A549 (cell line): ENCODE results near the gene MUC6. TPM values are rescaled to one million over a fixed set of nuclear protein-coding genes. Genes with fewer than 3 reads are reported as not detected.
A peak's percentile ranks its signal among the peaks of the same experiment; 100 is the strongest.

Source experiments
- ATAC-seq, 2 experiments: fragments of 200-7000 bp in 1 of 2; fragments of >200 bp in 1 of 2; cut with Nextera tagmentation in 1 of 2; cut with Tn5 transposase in 1 of 2; 3 replicates each; pipeline versions ENCODE4 v1.8.0 to v1.9.1; 2018 to 2020; ENCODE audit warnings: mild to moderate bottlenecking in 1 of 2, moderate library complexity in 1 of 2
- CTCF ChIA-PET: fragments of 300-600 bp; sonication (Branson Sonifier 250); formaldehyde crosslinking; extraction: SDS; loops from one replicate; lab custom pipeline; 2021; ENCODE audit warnings: antibody characterized with exemption, inconsistent platforms; lab: Yijun Ruan, JAX
- POLR2A ChIA-PET: fragments of 350-600 bp; formaldehyde crosslinking; extraction: SDS; loops from one replicate; lab custom pipeline; 2021; ENCODE audit warnings: antibody characterized with exemption, inconsistent platforms; lab: Yijun Ruan, JAX
- DNase-seq, 2 experiments: peaks; one replicate each; pipeline versions ENCODE4 v3.0.0 to v3.0.0-alpha.2; 2011 to 2016; ENCODE audit warnings: low read depth in 1 of 2, low spot score in 1 of 2
- FAIRE-seq: peaks from 2 replicates; lab custom pipeline; 2011; peaks lifted over from hg19 to GRCh38; lab: Jason Lieb, UNC
- H3K27ac ChIP-seq, 2 experiments: fragments of >200 bp; sonication (Bioruptor Twin); formaldehyde crosslinking; 3 replicates each; pipeline ENCODE4 v1.5.1; 2016 to 2017
- H3K4me1 ChIP-seq: fragments of >200 bp; sonication (Bioruptor Twin); formaldehyde crosslinking; 3 replicates; pipeline ENCODE4 v1.6.1; 2016
- H3K4me2 ChIP-seq: fragments of >200 bp; sonication (Bioruptor Twin); formaldehyde crosslinking; 3 replicates; pipeline ENCODE4 v1.6.1; 2016
- H3K4me3 ChIP-seq: fragments of >200 bp; sonication (Bioruptor Twin); formaldehyde crosslinking; 3 replicates; pipeline ENCODE4 v1.5.1; 2016
- H3K9me3 ChIP-seq: fragments of >200 bp; sonication (Bioruptor Twin); formaldehyde crosslinking; 3 replicates; pipeline ENCODE4 v1.6.1; 2016
- CBX8 ChIP-seq: fragments of 200-600 bp; sonication (generic); IDR thresholded peaks from 2 replicates; pipeline ENCODE4 v1.6.1; 2016
- CHD2 ChIP-seq: fragments of 150-350 bp; IDR thresholded peaks from 2 replicates; pipeline ENCODE4 v1.6.1; 2014; ENCODE audit warnings: low read length; ENCODE audit not compliant: partially characterized antibody
- CHD4 ChIP-seq: fragments of 200-600 bp; sonication (generic); IDR thresholded peaks from 2 replicates; pipeline ENCODE4 v1.6.1; 2016; ENCODE audit warnings: antibody characterized with exemption, mild to moderate bottlenecking, borderline replicate concordance
- ELK1 ChIP-seq: fragments of 150-350 bp; IDR thresholded peaks from 2 replicates; pipeline ENCODE4 v1.6.1; 2014; ENCODE audit warnings: low read depth, mild to moderate bottlenecking, low read length
- EP300 ChIP-seq, 2 experiments: fragments of >200 bp; sonication (Bioruptor Twin); formaldehyde crosslinking; IDR thresholded peaks; 2 replicates in 1 of 2; 3 replicates in 1 of 2; pipeline ENCODE4 v1.6.1; 2016 to 2017
- FOSB ChIP-seq: fragments of 250-450 bp; sonication (Bioruptor Pico); IDR thresholded peaks from 2 replicates; pipeline ENCODE4 v1.5.0; 2020; ENCODE audit warnings: mild to moderate bottlenecking, moderate library complexity
- HDAC2 ChIP-seq: fragments of 200-600 bp; sonication (generic); IDR thresholded peaks from 2 replicates; pipeline ENCODE4 v1.6.1; 2016
- HOXB13 ChIP-seq: fragments of 250-450 bp; sonication (Bioruptor Pico); IDR thresholded peaks from 2 replicates; pipeline ENCODE4 v1.5.0; 2020; ENCODE audit warnings: low read depth, mild to moderate bottlenecking, moderate library complexity
- KDM5A ChIP-seq: fragments of 200-600 bp; sonication (generic); IDR thresholded peaks from 2 replicates; pipeline ENCODE4 v1.6.1; 2016; ENCODE audit warnings: antibody characterized with exemption, mild to moderate bottlenecking
- MAFK ChIP-seq: fragments of 450-650 bp; IDR thresholded peaks from 2 replicates; pipeline ENCODE4 v1.6.1; 2014; ENCODE audit not compliant: partially characterized antibody
- MAZ ChIP-seq: fragments of 150-350 bp; IDR thresholded peaks from 2 replicates; pipeline ENCODE4 v1.6.1; 2014; ENCODE audit warnings: antibody characterized with exemption, low read depth, low read length, borderline replicate concordance
- MYC ChIP-seq: IDR thresholded peaks from 2 replicates; pipeline ENCODE4 v1.6.1; 2012; ENCODE audit warnings: mild to moderate bottlenecking, inconsistent platforms, low read length, improper control_type of control experiment, borderline replicate concordance
- NR3C1 ChIP-seq: fragments of >200 bp; sonication (Bioruptor Twin); formaldehyde crosslinking; IDR thresholded peaks from 3 replicates; pipeline ENCODE4 v1.6.1; 2017
- PBX3 ChIP-seq: IDR thresholded peaks from 2 replicates; pipeline ENCODE4 v1.6.1; 2012
- PHF8 ChIP-seq: fragments of 200-600 bp; sonication (generic); IDR thresholded peaks from 2 replicates; pipeline ENCODE4 v1.6.1; 2016; ENCODE audit warnings: low read depth, mild to moderate bottlenecking, antibody characterized with exemption, moderate library complexity, borderline replicate concordance
- POLR2A ChIP-seq: IDR thresholded peaks from 2 replicates; pipeline ENCODE4 v1.6.1; 2012; ENCODE audit warnings: mild to moderate bottlenecking, low read length
- REST ChIP-seq: fragments of 200-600 bp; sonication (generic); IDR thresholded peaks from 2 replicates; pipeline ENCODE4 v1.6.1; 2016; ENCODE audit warnings: antibody characterized with exemption, mild to moderate bottlenecking, moderate library complexity
- RFX5 ChIP-seq: fragments of 450-650 bp; IDR thresholded peaks from 2 replicates; pipeline ENCODE4 v1.7.1; 2014; ENCODE audit warnings: antibody characterized with exemption, mild to moderate bottlenecking, moderate library complexity
- TFCP2L1 ChIP-seq: fragments of 250-450 bp; sonication (Bioruptor Pico); IDR thresholded peaks from 2 replicates; pipeline ENCODE4 v1.5.0; 2021; ENCODE audit warnings: mild to moderate bottlenecking
- USF2 ChIP-seq: fragments of 450-650 bp; IDR thresholded peaks from 2 replicates; pipeline ENCODE4 v1.6.1; 2014; ENCODE audit warnings: antibody characterized with exemption
- WGBS: methylation state at CpG from one replicate; pipeline ENCODE4 v1.1.6; 2017; ENCODE audit errors: missing lambda C conversion rate; 5-methylcytosine and 5-hydroxymethylcytosine counted together
- polyA plus RNA-seq, 4 experiments: library from polyadenylated mRNA; depleted of rRNA in 3 of 4; stranded (reverse); fragments of >200 nt; fragmentation: RNase III in 1 of 4; extraction: RNeasy Plus Mini Kit Qiagen cat#74134 plus additional on column Dnase treatment in 1 of 4; gene quantifications; 2 replicates in 3 of 4; 3 replicates in 1 of 4; pipeline ENCODE4 v1.2.3, GENCODE V29; 2011 to 2017
- TF ChIP-seq, protein P1 (sequence below): IDR thresholded peaks from 2 replicates; pipeline ENCODE4 v1.6.1; 2012
- TF ChIP-seq, protein P2 (sequence below): fragments of 250-450 bp; sonication (Bioruptor Pico); IDR thresholded peaks from 2 replicates; pipeline ENCODE4 v1.5.0; 2020; ENCODE audit warnings: low read depth, mild to moderate bottlenecking, moderate library complexity

MUC6 gene
- polyA plus RNA-seq, 2 of the 4 experiments (the other 2 are of a cell fraction): not detected

DNA sequence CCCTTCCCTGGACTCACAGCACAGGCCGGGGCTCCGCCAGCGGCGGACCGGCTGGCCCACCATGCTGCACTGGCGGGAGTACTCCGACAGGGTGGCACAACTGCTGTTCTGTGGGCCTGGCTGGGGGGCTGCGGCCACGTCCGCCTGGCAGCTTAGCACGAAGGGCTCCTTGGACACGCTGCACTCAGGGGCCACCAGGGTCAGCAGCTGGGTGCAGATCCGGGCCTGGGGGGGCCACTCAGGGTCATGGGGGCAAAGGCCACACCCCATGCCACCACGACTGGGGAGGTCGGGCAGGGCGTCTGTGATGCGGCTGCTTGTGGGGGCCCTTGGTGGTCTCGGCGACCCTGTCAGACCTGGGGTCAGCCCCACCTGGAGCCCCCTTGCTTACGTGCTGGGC lies 6.0 kb downstream of the MUC6 start:
- ChIA-PET POLR2A (no interaction called here), CTCF (interaction anchor here (0.5 to 1.7 kb wide), 3 partner anchors 16 to 102 kb away, joined by 3 to 9 read pairs (median 4); no protein-coding TSS in a partner anchor)

DNA sequence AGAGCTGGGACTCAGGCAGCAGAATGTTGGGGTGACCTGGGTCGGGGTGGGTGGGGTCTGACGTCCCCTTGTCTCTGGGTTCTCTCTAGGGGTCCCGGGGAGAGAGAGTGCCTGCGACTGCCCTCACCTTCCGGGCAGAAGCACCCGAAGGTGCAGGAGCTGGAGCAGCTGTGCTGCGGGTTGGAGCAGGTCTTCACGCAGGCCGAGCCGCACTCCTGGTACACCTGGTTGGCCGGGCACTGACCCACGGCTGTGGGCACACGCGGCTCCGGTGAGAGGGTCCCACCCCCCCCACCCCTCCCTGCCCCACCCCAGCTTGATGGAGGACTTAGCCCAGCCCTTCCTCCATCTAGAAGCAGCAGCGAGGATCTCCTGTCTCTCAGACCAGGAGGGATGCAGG lies 6.4 kb downstream of the MUC6 start:
- ATAC-seq: peak in 1 of 2 experiments; percentile 4; a peak in 3 of 6 replicates
- DNase-seq: no peak
- ChIA-PET CTCF (interaction anchor here (1.6 to 1.9 kb wide), 3 partner anchors 12 to 101 kb away, joined by 4 to 9 read pairs (median 4); no protein-coding TSS in a partner anchor), POLR2A (no interaction called here)
- H3K27ac ChIP-seq: no peak overlapping the region
- H3K4me2 ChIP-seq: no peak overlapping the region
- H3K4me1 ChIP-seq: no peaks in the 10 kb centered on the region
- no peak for FAIRE-seq
- TF ChIP-seq TFCP2L1 (CRISPR knock-in tag) (no peak), POLR2A (no peak), HOXB13 (CRISPR knock-in tag) (no peak), USF2 (no peak), MAZ (no peak)
- TF ChIP-seq, all 56 proteins: peak for 0
- Histone ChIP-seq H3K9me3 (no peaks in the 10 kb centered on the region), H3K4me3 (no peak overlapping the region)
- 53% methylated on average over 14 of the region's 16 CpGs for WGBS

More for the DNA sequence above, 6.0 kb downstream of the MUC6 start:
- H3K4me3 ChIP-seq: no peak overlapping the region
- H3K9me3 ChIP-seq: no peaks in the 10 kb centered on the region
- no peaks in the 10 kb centered on the region for H3K4me1 ChIP-seq
- TF ChIP-seq NR3C1 (no peak), MAZ (no peak), HDAC2 (no peak), EP300 (IDR thresholded peaks at IDR 0.05) (no peak), CHD4 (no peak), REST (no peak)
- TF ChIP-seq, protein P1, sequence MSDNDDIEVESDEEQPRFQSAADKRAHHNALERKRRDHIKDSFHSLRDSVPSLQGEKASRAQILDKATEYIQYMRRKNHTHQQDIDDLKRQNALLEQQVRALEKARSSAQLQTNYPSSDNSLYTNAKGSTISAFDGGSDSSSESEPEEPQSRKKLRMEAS: no peak
- FAIRE-seq (no peak), ATAC-seq (no peak), DNase-seq (no peak)
- H3K4me2 ChIP-seq: no peak overlapping the region
- no peak overlapping the region for H3K27ac ChIP-seq
- WGBS: 67% methylated on average over 8 of the region's 20 CpGs

- POLR2A ChIA-PET: no interaction called here
- 61% methylated on average over 13 of the region's 16 CpGs for WGBS
- CTCF ChIA-PET: interaction anchor here (1.6 to 1.9 kb wide), 3 partner anchors 12 to 101 kb away, joined by 4 to 9 read pairs (median 4); no protein-coding TSS in a partner anchor
- DNase-seq: peak in 1 of 2 experiments; percentile 36
- H3K9me3 ChIP-seq: no peaks in the 10 kb centered on the region
- FAIRE-seq: no peak
- no peak overlapping the region for H3K4me3 ChIP-seq
- peak; percentile 27 to 51; a peak in 4 of 6 replicates for ATAC-seq
- H3K27ac ChIP-seq: no peak overlapping the region
- no peak overlapping the region for H3K4me2 ChIP-seq
- H3K4me1 ChIP-seq: no peaks in the 10 kb centered on the region
- TF ChIP-seq PHF8: no peak
- TF ChIP-seq, protein P2, sequence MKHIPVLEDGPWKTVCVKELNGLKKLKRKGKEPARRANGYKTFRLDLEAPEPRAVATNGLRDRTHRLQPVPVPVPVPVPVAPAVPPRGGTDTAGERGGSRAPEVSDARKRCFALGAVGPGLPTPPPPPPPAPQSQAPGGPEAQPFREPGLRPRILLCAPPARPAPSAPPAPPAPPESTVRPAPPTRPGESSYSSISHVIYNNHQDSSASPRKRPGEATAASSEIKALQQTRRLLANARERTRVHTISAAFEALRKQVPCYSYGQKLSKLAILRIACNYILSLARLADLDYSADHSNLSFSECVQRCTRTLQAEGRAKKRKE (CRISPR knock-in tag): no peak
- no peak for TF ChIP-seq KDM5A
- no peak for TF ChIP-seq EP300 (IDR thresholded peaks at IDR 0.05)
- no peak for TF ChIP-seq RFX5
- no peak for TF ChIP-seq FOSB (CRISPR knock-in tag)
- TF ChIP-seq NR3C1: no peak
- TF ChIP-seq MAFK: no peak
- no peak for TF ChIP-seq CHD2
- TF ChIP-seq HDAC2: no peak
- TF ChIP-seq CBX8: no peak
- TF ChIP-seq ELK1: no peak
- no peak for TF ChIP-seq MYC
- TF ChIP-seq PBX3: no peak
- no peak for TF ChIP-seq REST
These were observed 6.9 kb downstream of the MUC6 start for GRCh38 chr11:1029654-1030053.
